Left lung (tissue), 10 donors: ENCODE data around the gene MISP. TPM values are rescaled to one million over a fixed set of nuclear protein-coding genes. Genes with fewer than 3 reads are reported as not detected.

Source experiments
- ATAC-seq: fragments of 200-7000 bp; cut with Tn5 transposase; one replicate; pipeline ENCODE4 v1.9.1; 2020; ENCODE audit warnings: moderate library complexity
- DNase-seq, 4 donors: peaks; one replicate each; pipeline ENCODE4 v3.0.0-alpha.2; 2013 to 2020
- H3K27ac ChIP-seq, 2 donors: fragments of 200-600 bp; sonication (generic) in 1 of 2; one replicate each; pipeline versions ENCODE4 v1.5.0 to v1.8.0; 2020 to 2021
- H3K27me3 ChIP-seq, 2 donors: fragments of 200-600 bp; sonication (generic) in 1 of 2; one replicate each; pipeline versions ENCODE4 v1.5.0 to v1.8.0; 2020 to 2021
- H3K36me3 ChIP-seq, 2 donors: fragments of 200-600 bp; sonication (generic) in 1 of 2; one replicate each; pipeline versions ENCODE4 v1.5.0 to v1.8.0; 2020 to 2021
- H3K4me1 ChIP-seq, 2 donors: fragments of 200-600 bp; one replicate each; pipeline ENCODE4 v1.8.0; 2021
- H3K4me3 ChIP-seq, 2 donors: fragments of 200-600 bp; sonication (generic) in 1 of 2; one replicate each; pipeline versions ENCODE4 v1.5.0 to v1.8.0; 2020 to 2021; ENCODE audit warnings: mild to moderate bottlenecking in 1 of 2
- H3K9me3 ChIP-seq, 2 donors: fragments of 200-600 bp; sonication (generic) in 1 of 2; one replicate each; pipeline versions ENCODE4 v1.5.0 to v1.8.0; 2020 to 2021
- CTCF ChIP-seq, 2 donors: fragments of 200-600 bp; sonication (generic) in 1 of 2; IDR thresholded peaks; one replicate each; pipeline versions ENCODE4 v1.5.0 to v1.8.0; 2021; ENCODE audit warnings: antibody characterized with exemption in 2 of 2
- intact Hi-C, 2 donors: fragments of 100-400 bp; cut with DNase I; formaldehyde crosslinking; loops; one replicate each; pipeline versions ENCODE4 v1.11.2 to v1.14.2; 2022
- polyA plus RNA-seq, 6 donors: library from polyadenylated mRNA; unstranded; fragments of 120-200 nt; gene quantifications; one replicate each; pipeline ENCODE4 v1.2.1, GENCODE V29; 2013; ENCODE audit not compliant: insufficient read length in 6 of 6
- total RNA-seq, 2 donors: library from RNA; stranded (reverse); fragmentation: NEBNext Ultra II Directional; extraction: Animal tissue kit (Norgen Biotek cat#: 25700); gene quantifications; one replicate each; pipeline ENCODE4 v1.2.1, GENCODE V29; 2021
- donor health status: DM: no; HTN: yes; CAD: no.
- donor health status: DM: no; HTN: no; CAD: no.

The MISP gene
- total and polyA plus RNA-seq, 8 donors: 5.8 to 44.0 (median 13.2) TPM

- H3K27me3 ChIP-seq: peaks cover under 1 to 14% of the 10 kb centered on the region in 2 donors
- H3K4me1 ChIP-seq: peaks cover 3 to 26% of the 10 kb centered on the region in 2 donors
- H3K4me3 ChIP-seq: peak overlapping the region in 1 of 2 donors; percentile 14
- peak; percentile 4 for ATAC-seq
- no peak overlapping the region for H3K27ac ChIP-seq
- no peak for DNase-seq
- H3K36me3 ChIP-seq: no peaks in the 10 kb centered on the region
- intact Hi-C loops: no loop called here
- no peaks in the 10 kb centered on the region for H3K9me3 ChIP-seq
- no peak for TF ChIP-seq CTCF (IDR thresholded peaks at IDR 0.05)
Observed at GRCh38 chr19:704447-704741, 46.5 kb upstream of the MISP start.

- DNase-seq (no peak), ATAC-seq (no peak)
- intact Hi-C loops: no loop called here
- H3K27ac ChIP-seq: peak within 1 kb of the TSS; percentile 63 to 67
- H3K9me3 ChIP-seq: no peaks in the 10 kb centered on the region
- H3K4me1 ChIP-seq: peaks cover 3 to 23% of the 10 kb centered on the region in 2 donors
- no peaks in the 10 kb centered on the region for H3K36me3 ChIP-seq
- H3K4me3 ChIP-seq: peak within 1 kb of the TSS; percentile 40 to 47
- peaks cover 7 to 29% of the 10 kb centered on the region in 2 donors for H3K27me3 ChIP-seq
- TF ChIP-seq CTCF (IDR thresholded peaks at IDR 0.05): no peak
Observed at GRCh38 chr19:708154-709143, 42.5 kb upstream of the MISP start, which contains the start of gene PALM. Gene PALM (plus strand): TSS chr19:708935. CDS start chr19:709147, 212 bp downstream.

- Histone ChIP-seq H3K27me3 (peaks cover 7 to 29% of the 10 kb centered on the region in 2 donors), H3K4me3 (peak overlapping the region; percentile 40 to 47), H3K27ac (peak overlapping the region; percentile 63 to 67), H3K4me1 (peaks cover 3 to 18% of the 10 kb centered on the region in 2 donors), H3K9me3 (no peaks in the 10 kb centered on the region), H3K36me3 (no peaks in the 10 kb centered on the region)
- ATAC-seq (peak; percentile 4), DNase-seq (no peak)
- no peak for TF ChIP-seq CTCF (IDR thresholded peaks at IDR 0.05)
- intact Hi-C loops: no loop called here
Observed at GRCh38 chr19:709196-709964, 41.5 kb upstream of the MISP start.

- H3K27me3 ChIP-seq: peaks cover 7 to 29% of the 10 kb centered on the region in 2 donors
- peak; percentile 22 for ATAC-seq
- H3K4me1 ChIP-seq: peaks cover 3 to 15% of the 10 kb centered on the region in 2 donors
- DNase-seq: no peak
- H3K36me3 ChIP-seq: no peaks in the 10 kb centered on the region
- no peak for TF ChIP-seq CTCF (IDR thresholded peaks at IDR 0.05)
- H3K9me3 ChIP-seq: no peaks in the 10 kb centered on the region
- peak overlapping the region; percentile 40 to 47 for H3K4me3 ChIP-seq
- peak overlapping the region; percentile 63 to 67 for H3K27ac ChIP-seq
- intact Hi-C loops: no loop called here
Observed at GRCh38 chr19:709965-710571, 40.8 kb upstream of the MISP start.
